GM12873 (cell line): ENCODE data around the gene POLDIP3.

Experiments used
- TF ChIP-seq, protein P1 (sequence below): IDR thresholded peaks from 2 replicates; pipeline ENCODE4 v1.5.1; 2012; ENCODE audit warnings: low read depth, mild to moderate bottlenecking, moderate library complexity, low read length, control low read depth; ENCODE audit not compliant: insufficient read depth; ENCODE audit errors: missing control alignments

Gene POLDIP3

GRCh38 chr22:42565956-42566355, 48.7 kb downstream of the POLDIP3 start:
- TF ChIP-seq, protein P1, sequence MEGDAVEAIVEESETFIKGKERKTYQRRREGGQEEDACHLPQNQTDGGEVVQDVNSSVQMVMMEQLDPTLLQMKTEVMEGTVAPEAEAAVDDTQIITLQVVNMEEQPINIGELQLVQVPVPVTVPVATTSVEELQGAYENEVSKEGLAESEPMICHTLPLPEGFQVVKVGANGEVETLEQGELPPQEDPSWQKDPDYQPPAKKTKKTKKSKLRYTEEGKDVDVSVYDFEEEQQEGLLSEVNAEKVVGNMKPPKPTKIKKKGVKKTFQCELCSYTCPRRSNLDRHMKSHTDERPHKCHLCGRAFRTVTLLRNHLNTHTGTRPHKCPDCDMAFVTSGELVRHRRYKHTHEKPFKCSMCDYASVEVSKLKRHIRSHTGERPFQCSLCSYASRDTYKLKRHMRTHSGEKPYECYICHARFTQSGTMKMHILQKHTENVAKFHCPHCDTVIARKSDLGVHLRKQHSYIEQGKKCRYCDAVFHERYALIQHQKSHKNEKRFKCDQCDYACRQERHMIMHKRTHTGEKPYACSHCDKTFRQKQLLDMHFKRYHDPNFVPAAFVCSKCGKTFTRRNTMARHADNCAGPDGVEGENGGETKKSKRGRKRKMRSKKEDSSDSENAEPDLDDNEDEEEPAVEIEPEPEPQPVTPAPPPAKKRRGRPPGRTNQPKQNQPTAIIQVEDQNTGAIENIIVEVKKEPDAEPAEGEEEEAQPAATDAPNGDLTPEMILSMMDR = no peak

- TF ChIP-seq, protein P1 = no peak
Observed at GRCh38 chr22:42564699-42565098, 50.0 kb downstream of the POLDIP3 start.

DNA sequence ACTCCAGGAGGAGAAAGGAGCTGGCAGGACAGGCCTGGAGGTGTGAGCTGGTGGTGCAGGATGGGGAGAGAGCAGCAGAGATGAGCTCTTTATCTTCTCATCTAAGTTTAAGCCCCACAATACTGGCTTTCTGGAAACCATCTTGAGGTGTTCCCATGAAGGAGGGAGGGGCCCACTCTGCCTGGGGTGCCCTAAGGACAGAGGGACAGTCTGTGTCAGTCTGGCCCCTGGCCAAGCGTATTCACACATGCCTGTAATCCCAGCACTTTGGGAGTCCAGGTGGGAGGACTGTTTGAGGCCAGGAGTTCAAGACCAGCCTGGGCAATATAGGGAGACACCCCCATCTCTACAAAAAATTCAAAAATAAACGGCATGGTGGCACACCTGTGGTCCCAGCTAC, 52.0 kb downstream of the POLDIP3 start:
- TF ChIP-seq, protein P1 = no peak

- TF ChIP-seq, protein P1 = no peak
Observed at GRCh38 chr22:42562279-42562678, 52.4 kb downstream of the POLDIP3 start.

- TF ChIP-seq, protein P1 = no peak
Observed at GRCh38 chr22:42561856-42562255, 52.8 kb downstream of the POLDIP3 start.

GRCh38 chr22:42560781-42561180, 53.9 kb downstream of the POLDIP3 start:
- TF ChIP-seq, protein P1 = peak; percentile 54

- TF ChIP-seq, protein P1 = no peak
Observed at GRCh38 chr22:42560381-42560780, 54.3 kb downstream of the POLDIP3 start.
